ENCODE results near the gene TMA16.

The TMA16 gene

DNA sequence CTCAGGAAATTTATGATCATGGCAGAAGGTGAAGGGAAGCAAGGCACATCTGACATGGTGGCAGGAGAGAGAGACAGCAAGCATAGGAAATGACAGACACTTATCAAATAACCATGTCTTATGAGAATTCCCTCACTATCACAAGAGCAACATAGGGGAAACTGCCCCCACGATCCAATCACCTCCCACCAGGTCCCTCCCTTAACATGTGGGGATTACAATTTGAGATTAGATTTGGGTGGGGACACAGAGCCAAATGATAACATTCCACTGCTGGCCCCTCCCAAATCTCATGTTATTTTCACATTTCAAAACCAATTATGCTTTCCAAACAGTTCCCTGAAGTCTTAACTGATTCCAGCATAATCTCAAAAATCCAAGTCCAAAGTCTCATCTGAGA lies 8.2 kb upstream of the TMA16 start:
- TF ChIP-seq GATA1 (IDR thresholded peaks at IDR 0.05; ENCODE audit: low read depth, low read length) (no peak), POLR2A (IDR thresholded peaks at IDR 0.05; ENCODE audit: low read length) (no peak)
- peak; percentile 35 to 79 for DNase-seq

GRCh38 chr4:163489929-163490328 lies 4.6 kb upstream of the TMA16 start:
- TF ChIP-seq POLR2A (IDR thresholded peaks at IDR 0.05; ENCODE audit: low read length) (no peak), GATA1 (IDR thresholded peaks at IDR 0.05; ENCODE audit: low read depth, low read length) (no peak)
- DNase-seq, result no peak

DNA sequence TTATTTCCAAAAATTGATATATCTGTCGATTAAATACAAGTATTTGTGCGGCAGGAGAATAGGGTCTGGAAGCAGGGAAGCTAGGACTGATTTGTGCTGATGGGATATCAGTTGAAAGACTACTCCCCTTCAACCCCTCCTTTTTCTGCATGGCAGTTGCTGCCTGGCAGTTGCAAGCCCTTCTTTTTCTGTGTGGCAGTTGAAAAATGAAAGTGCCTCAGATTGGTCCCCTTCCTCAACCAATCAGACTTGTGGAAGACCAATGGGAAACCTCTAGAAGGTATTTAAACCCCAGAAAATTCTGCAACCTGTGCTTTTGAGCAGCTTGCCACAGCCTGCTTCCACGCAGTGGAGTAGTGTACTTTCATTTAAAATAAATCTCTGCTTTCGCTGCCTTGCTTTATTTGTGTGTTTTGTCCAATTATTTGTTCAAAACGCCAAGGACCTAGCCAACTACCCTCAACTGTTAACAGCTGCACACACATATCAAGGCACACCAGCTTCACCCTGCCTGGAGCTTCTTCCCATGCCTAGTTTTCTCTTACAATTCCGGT lies 1.5 kb upstream of the TMA16 start:
- TF ChIP-seq POLR2A (IDR thresholded peaks at IDR 0.05; ENCODE audit: low read length) (no peak), GATA1 (IDR thresholded peaks at IDR 0.05; ENCODE audit: low read depth, low read length) (no peak)
- peak; percentile 7 to 36 for DNase-seq

- DNase-seq, result peak; percentile 7 to 13
- no peak for TF ChIP-seq GATA1 (IDR thresholded peaks at IDR 0.05; ENCODE audit: low read depth, low read length)
- no peak for TF ChIP-seq POLR2A (IDR thresholded peaks at IDR 0.05; ENCODE audit: low read length)
These were observed 689 bp upstream of the TMA16 start for GRCh38 chr4:163493643-163494359.

DNA sequence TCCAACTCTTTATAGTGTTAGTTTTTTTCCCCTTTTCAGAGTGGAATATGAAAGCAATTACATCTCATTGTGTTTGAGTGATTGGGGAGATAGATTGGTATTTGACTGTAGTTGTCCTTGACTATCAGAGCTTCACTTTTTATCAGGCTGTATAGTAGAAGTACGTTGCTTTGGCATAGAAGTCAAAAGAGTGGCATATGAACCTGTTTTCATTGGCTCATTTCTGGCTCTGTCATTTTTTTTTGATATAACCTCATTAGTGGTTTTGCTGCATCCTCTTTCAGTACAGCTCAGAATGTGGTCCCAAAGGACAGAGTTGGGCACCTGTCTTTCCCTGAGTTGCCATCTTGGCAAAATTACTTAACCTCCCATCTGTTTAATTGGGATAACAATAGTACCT lies 1.4 kb downstream of the TMA16 start:
- TF ChIP-seq POLR2A (IDR thresholded peaks at IDR 0.05; ENCODE audit: low read length), result no peak
- TF ChIP-seq GATA1 (IDR thresholded peaks at IDR 0.05; ENCODE audit: low read depth, low read length), result no peak
- DNase-seq, result peak; percentile 41 to 49

DNA sequence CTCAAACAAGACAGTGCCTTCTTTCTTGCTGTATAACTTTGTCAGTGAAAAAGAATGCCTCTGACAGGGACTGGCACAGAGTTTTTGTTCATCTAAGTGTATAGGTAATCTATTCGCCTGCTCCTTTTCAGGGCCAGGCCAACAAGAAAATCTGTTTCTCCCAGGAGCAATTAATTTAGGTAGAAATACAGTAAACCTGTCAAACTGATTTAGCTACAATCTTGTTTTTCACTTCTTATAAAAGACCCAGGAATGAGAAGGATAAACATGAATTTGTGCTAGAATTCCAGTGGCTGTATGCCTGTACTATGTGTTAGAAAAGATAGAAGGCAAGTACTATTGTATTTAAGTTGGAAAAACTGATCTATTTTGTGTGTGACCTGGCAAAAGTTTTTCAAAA lies 6.1 kb downstream of the TMA16 start:
- TF ChIP-seq GATA1 (IDR thresholded peaks at IDR 0.05; ENCODE audit: low read depth, low read length) (no peak), POLR2A (IDR thresholded peaks at IDR 0.05; ENCODE audit: low read length) (no peak)
- no peak for DNase-seq

GRCh38 chr4:163505374-163505773 lies 10.9 kb downstream of the TMA16 start:
- TF ChIP-seq POLR2A (IDR thresholded peaks at IDR 0.05; ENCODE audit: low read length) (no peak), GATA1 (IDR thresholded peaks at IDR 0.05; ENCODE audit: low read depth, low read length) (no peak)
- no peak for DNase-seq

DNA sequence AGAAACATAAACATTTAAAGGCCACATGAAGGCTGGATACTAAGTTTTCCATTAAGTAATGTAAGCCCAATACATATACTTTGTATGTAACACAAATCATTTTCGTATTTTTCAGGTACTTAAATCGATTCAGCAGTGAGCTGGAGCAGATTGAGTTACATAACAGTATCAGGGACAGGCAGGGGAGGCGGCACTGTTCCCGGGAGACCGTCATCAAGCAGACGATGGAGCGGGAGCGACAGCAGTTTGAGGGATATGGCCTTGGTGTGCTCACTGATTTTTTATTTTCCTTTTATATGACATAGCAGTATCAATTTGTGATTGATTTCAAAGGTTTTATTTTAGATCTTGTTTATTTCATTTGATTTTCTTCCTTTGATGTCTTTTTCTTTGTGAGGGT lies 20.7 kb downstream of the TMA16 start:
- no peak for DNase-seq
- TF ChIP-seq GATA1 (IDR thresholded peaks at IDR 0.05; ENCODE audit: low read depth, low read length), result no peak
- TF ChIP-seq POLR2A (IDR thresholded peaks at IDR 0.05; ENCODE audit: low read length), result no peak

GRCh38 chr4:163523791-163524365 lies 29.4 kb downstream of the TMA16 start:
- TF ChIP-seq GATA1 (IDR thresholded peaks at IDR 0.05; ENCODE audit: low read depth, low read length) (no peak), POLR2A (IDR thresholded peaks at IDR 0.05; ENCODE audit: low read length) (no peak)
- DNase-seq, result no peak

DNA sequence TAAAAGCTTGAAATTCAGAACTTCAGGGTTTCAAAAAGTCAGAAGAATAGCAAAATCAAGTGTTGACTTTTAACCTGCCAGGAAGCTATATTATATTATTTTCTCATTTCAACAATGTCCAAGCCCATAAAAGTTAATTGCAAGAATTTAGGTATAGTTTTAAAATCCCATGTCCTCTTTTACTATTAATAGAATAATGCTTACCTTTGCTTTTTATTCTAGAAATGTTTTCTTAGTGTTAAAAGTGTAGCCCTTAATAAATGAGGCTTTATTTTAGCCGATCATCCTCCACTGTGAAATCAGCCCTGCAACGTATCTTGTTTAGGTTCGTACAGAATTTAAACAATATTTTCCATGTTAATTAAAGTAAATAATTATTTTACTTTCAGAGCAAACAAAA lies 31.5 kb downstream of the TMA16 start:
- no peak for DNase-seq
- TF ChIP-seq POLR2A (IDR thresholded peaks at IDR 0.05; ENCODE audit: low read length) (no peak), GATA1 (IDR thresholded peaks at IDR 0.05; ENCODE audit: low read depth, low read length) (no peak)

DNA sequence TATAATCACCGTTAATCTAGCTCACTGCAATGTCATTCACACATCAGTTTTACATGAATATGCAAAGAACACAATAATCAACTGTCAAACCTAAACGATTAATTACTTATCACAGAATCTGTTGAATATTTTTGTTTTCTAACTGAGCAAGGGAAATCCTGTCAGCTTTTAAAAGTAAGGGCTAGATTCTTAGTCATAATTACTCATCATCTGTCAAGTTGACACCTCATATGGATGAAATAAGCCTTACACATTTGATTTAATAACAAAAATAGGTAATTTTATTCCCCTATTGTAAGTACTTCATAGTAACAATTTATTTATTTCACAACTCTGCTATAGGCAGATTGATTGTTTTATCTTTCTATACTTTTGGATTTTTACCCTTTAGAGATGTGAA lies 32.7 kb downstream of the TMA16 start:
- TF ChIP-seq GATA1 (IDR thresholded peaks at IDR 0.05; ENCODE audit: low read depth, low read length), result no peak
- TF ChIP-seq POLR2A (IDR thresholded peaks at IDR 0.05; ENCODE audit: low read length), result no peak
- no peak for DNase-seq

DNA sequence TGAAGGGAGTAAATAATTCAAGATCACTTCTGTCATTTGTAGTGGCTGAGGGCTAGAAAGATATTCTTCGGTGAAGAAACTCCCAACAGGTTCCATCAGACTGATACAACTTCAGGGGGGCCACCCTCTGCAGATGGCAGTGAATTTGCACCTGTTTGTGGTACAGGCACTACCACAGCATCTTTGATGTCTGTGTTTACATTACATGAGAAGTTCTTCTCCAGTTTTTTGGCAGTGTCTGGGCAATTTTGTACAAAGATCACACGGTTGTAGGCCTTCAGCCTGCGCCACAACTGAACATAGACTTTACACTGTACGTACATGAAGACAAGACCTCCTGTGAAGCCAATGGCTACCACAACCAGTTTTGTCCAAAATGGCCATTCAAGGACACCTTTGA lies 34.2 kb downstream of the TMA16 start:
- no peak for DNase-seq
- TF ChIP-seq GATA1 (IDR thresholded peaks at IDR 0.05; ENCODE audit: low read depth, low read length), result no peak
- TF ChIP-seq POLR2A (IDR thresholded peaks at IDR 0.05; ENCODE audit: low read length), result no peak

DNA sequence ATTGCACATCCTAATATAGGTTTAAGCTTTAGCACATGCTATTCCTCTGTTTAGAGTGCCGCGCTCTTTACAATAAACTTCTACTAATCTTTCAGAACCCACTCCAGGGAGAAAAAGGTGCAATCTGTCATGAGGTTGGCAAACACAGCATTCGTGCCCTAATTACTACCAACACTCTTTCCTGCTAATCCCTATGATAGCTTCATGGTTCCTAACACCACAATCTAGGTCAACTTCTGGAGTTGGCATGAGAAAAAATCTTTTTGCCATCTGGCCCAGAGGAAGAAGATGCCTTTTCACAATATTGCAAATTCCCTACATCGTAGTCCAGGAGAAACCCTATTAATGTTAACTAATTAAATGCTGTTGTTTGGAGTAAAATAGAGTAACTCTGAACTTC lies 39.6 kb downstream of the TMA16 start:
- DNase-seq, result no peak
- TF ChIP-seq GATA1 (IDR thresholded peaks at IDR 0.05; ENCODE audit: low read depth, low read length) (no peak), POLR2A (IDR thresholded peaks at IDR 0.05; ENCODE audit: low read length) (no peak)

- DNase-seq, result no peak
- TF ChIP-seq POLR2A (IDR thresholded peaks at IDR 0.05; ENCODE audit: low read length), result no peak
- TF ChIP-seq GATA1 (IDR thresholded peaks at IDR 0.05; ENCODE audit: low read depth, low read length), result no peak
These were observed 41.2 kb downstream of the TMA16 start for GRCh38 chr4:163535657-163536056.

DNA sequence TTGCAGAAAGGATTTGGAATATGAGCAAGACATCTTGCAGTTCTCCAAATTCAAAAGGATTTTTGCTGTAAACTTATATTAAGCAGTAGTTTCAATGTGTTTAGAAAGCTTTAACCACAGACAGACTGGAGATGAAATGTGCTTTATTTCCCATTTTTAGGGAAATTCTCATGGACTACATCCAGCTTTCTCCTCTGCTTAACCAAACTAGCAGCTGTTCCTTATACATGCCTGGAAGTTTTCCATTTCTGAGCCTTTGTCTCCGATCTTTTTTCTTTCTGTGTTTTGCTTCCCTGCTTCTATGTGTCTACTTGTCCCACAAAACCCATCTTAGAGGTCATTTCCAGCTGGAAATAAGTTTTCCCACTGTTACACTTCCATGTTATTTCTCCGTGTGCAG lies 41.6 kb downstream of the TMA16 start:
- TF ChIP-seq GATA1 (IDR thresholded peaks at IDR 0.05; ENCODE audit: low read depth, low read length) (no peak), POLR2A (IDR thresholded peaks at IDR 0.05; ENCODE audit: low read length) (no peak)
- no peak for DNase-seq
